Prostate gland (tissue), 2 donors: ENCODE data around the gene CRYGN. TPM values are rescaled to one million over a fixed set of nuclear protein-coding genes. Genes with fewer than 3 reads are reported as not detected.

Experiments used
- DNase-seq: peaks from one replicate; pipeline ENCODE4 v3.0.0-alpha.2; 2019; ENCODE audit warnings: low spot score
- H3K27ac ChIP-seq, 2 donors: fragments of 200-600 bp; sonication (generic); 2 replicates each; pipeline ENCODE4 v1.5.1; 2017 to 2019
- H3K27me3 ChIP-seq: fragments of 200-600 bp; sonication (generic); replicated peaks from 2 replicates; pipeline ENCODE4 v1.5.1; 2019; ENCODE audit not compliant: insufficient read depth
- H3K36me3 ChIP-seq, 2 donors: fragments of 200-600 bp; sonication (generic); 1 replicate in 1 of 2; 2 replicates in 1 of 2; pipeline versions ENCODE4 v1.5.1 to v1.8.1; 2017 to 2019
- H3K4me1 ChIP-seq: fragments of 200-600 bp; sonication (generic); replicated peaks from 2 replicates; pipeline ENCODE4 v1.5.1; 2019
- H3K4me3 ChIP-seq, 2 donors: fragments of 200-600 bp; sonication (generic); 2 replicates each; pipeline ENCODE4 v1.5.1; 2017 to 2019
- H3K9me3 ChIP-seq: fragments of 200-600 bp; sonication (generic); 2 replicates; pipeline ENCODE4 v1.5.1; 2017
- POLR2A ChIP-seq: fragments of 450-650 bp; IDR thresholded peaks from one replicate; pipeline ENCODE4 v1.6.1; 2016; ENCODE audit warnings: antibody characterized with exemption, mild to moderate bottlenecking
- POLR2AphosphoS5 ChIP-seq: sonication (generic); formaldehyde crosslinking; IDR thresholded peaks from one replicate; pipeline ENCODE4 v1.6.1; 2017; ENCODE audit warnings: antibody characterized with exemption
- WGBS: methylation state at CpG from one replicate; pipeline ENCODE4 v1.1.5; 2018; 5-methylcytosine and 5-hydroxymethylcytosine counted together
- intact Hi-C: fragments of 100-400 bp; cut with DNase I; formaldehyde crosslinking; loops from one replicate; pipeline ENCODE4 v1.14.2; 2022
- total RNA-seq, 2 donors: library from RNA; depleted of rRNA; stranded (reverse); fragments of >200 nt; gene quantifications; one replicate each; pipeline ENCODE4 v1.1.0, GENCODE V29; 2016
- TF ChIP-seq, protein P1 (sequence below), 4 experiments: fragments of 200-600 bp in 2 of 4; fragments of 450-650 bp in 2 of 4; sonication (generic) in 2 of 4; IDR thresholded peaks; 1 replicate in 3 of 4; 2 replicates in 1 of 4; pipeline ENCODE4 v1.5.1; 2016 to 2019; ENCODE audit warnings: antibody characterized with exemption in 4 of 4, mild to moderate bottlenecking in 2 of 4, moderate library complexity in 2 of 4

The CRYGN gene
- total RNA-seq, 2 donors from 2014 or later: not detected

DNA sequence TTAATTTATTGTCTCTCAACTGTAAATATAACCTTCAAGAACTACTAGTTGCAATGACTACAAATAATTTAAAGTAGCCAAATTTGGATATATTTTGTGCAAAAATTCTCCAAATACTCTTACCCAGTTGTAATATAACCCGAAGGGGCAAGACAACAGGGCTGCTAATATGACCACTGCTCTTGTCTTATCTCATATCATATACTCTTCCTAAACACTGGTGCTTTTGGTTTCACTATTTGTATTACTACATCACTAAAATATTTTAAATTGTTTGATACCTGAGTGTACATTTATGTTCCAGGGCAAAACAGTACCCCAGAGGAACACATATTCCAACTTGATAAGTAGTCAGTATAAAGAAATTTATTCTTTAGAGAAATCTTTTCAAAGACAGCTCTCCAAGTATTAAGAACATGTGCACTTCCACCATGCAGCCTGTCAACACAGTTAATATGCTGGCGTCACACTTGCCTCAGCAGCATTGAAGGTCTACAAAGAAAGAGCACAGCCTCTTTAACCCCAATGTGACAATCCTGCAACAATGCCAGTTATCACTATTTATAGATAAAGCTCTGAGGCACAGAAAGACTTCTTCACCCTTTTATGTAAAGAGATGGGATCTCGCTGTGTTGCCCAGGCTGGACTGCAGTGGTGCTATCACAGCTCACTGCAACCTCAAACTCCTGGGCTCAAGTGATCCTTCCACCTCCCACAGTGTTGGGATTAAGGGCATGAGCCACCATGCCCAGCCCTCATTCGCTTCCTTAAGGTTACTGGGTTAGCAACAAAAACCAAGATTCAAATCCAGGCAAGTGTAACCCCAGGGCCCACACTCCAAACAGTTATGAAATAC, 41.9 kb upstream of the CRYGN start:
- no peak overlapping the region for H3K27ac ChIP-seq
- 91% methylated on average over 4 of the region's 4 CpGs for WGBS
- intact Hi-C loops: no loop called here

DNA sequence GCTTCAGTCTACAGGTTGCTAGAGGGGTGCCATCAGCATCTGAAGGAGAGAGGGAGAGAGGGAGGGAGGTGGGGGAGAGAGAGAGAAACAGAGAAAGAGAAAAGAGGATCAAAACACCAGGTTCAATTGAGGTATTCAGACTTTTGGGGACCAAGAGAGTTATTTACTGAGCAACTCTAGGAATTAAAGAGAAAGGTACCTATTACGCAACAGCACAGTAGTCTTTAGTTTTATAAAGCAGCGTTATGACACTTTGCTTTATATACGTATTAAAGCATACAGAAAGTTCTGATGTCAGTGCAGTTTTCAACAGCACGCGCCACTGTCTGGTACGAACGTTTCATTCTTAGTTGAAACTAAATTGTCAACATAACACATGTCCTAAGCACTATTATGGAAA, 37.9 kb upstream of the CRYGN start:
- Histone ChIP-seq H3K27ac (no peak overlapping the region), H3K36me3 (no peaks in the 10 kb centered on the region), H3K4me3 (no peak overlapping the region), H3K27me3 (no peaks in the 10 kb centered on the region), H3K9me3 (no peaks in the 10 kb centered on the region), H3K4me1 (no peaks in the 10 kb centered on the region)
- no peak for DNase-seq
- intact Hi-C loops: no loop called here
- no peak for TF ChIP-seq POLR2A
- TF ChIP-seq POLR2AphosphoS5: no peak
- TF ChIP-seq, protein P1, sequence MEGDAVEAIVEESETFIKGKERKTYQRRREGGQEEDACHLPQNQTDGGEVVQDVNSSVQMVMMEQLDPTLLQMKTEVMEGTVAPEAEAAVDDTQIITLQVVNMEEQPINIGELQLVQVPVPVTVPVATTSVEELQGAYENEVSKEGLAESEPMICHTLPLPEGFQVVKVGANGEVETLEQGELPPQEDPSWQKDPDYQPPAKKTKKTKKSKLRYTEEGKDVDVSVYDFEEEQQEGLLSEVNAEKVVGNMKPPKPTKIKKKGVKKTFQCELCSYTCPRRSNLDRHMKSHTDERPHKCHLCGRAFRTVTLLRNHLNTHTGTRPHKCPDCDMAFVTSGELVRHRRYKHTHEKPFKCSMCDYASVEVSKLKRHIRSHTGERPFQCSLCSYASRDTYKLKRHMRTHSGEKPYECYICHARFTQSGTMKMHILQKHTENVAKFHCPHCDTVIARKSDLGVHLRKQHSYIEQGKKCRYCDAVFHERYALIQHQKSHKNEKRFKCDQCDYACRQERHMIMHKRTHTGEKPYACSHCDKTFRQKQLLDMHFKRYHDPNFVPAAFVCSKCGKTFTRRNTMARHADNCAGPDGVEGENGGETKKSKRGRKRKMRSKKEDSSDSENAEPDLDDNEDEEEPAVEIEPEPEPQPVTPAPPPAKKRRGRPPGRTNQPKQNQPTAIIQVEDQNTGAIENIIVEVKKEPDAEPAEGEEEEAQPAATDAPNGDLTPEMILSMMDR (IDR thresholded peaks at IDR 0.05): no peak
- WGBS: 87% methylated on average over 7 of the region's 7 CpGs

More for the DNA sequence above, 41.9 kb upstream of the CRYGN start:
- no peak for DNase-seq
- no peaks in the 10 kb centered on the region for H3K27me3 ChIP-seq
- H3K4me3 ChIP-seq: no peak overlapping the region
- no peaks in the 10 kb centered on the region for H3K4me1 ChIP-seq
- no peaks in the 10 kb centered on the region for H3K9me3 ChIP-seq
- no peaks in the 10 kb centered on the region for H3K36me3 ChIP-seq
- TF ChIP-seq, protein P1 (IDR thresholded peaks at IDR 0.05): no peak

DNA sequence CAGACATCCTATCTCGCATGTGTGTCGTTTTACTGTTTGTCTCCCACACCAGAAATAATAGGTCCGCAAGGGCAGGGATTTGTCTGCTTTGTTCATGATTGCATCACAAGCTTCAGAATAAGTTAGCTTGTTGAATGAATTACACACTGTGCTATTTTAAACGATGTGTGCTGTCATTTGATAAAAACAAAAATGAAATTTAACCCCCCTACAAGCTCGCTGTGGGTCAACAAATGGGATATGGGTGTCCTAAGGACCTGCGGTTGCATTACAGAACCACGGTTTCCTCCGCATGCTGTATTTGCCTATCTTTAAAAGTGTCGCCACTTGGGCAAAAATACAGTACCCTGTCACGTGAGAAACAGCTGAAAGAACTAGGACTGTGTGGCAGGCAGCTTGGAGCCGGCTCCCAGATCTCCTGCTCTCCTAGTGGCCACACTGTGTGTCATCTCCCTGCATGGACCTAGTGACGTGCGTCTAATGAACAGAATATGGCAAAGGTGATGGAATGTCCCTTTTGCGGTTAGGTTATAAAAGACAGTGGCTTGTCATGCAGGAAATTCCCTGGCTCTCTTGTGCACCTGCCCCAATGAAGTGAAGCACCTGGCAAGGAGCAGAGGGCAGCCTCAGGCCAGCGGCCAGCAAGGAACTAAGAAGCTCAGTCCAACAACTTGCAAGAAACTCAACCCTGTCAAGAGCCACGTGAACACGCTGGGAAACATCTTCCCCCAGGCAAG, 32.9 kb upstream of the CRYGN start:
- no peaks in the 10 kb centered on the region for H3K4me1 ChIP-seq
- intact Hi-C loops: no loop called here
- no peaks in the 10 kb centered on the region for H3K9me3 ChIP-seq
- H3K4me3 ChIP-seq: no peak overlapping the region
- TF ChIP-seq POLR2A (no peak), POLR2AphosphoS5 (no peak)
- TF ChIP-seq, protein P1 (IDR thresholded peaks at IDR 0.05): no peak
- H3K36me3 ChIP-seq: no peaks in the 10 kb centered on the region
- 80% methylated on average over 17 of the region's 17 CpGs for WGBS
- no peak for DNase-seq
- H3K27ac ChIP-seq: no peak overlapping the region
- no peaks in the 10 kb centered on the region for H3K27me3 ChIP-seq

DNA sequence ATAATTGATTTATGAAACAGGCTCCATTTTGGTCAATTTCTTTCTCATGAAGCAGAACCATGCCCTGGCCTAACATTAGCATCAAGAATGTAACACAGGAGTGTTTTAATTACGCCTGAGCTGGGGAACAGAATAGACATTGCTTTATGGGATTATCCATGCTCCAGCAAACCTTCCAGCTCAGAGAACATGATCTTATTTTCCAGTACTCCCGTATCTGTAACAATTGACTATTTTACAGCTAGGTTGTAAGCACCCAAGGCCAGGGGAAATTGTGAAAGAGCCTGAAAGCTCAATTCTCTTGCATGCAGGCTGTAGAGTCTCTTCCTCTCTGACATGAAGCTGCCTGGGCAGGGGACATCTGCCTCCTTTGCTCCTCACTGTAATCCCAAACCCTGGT, 30.8 kb upstream of the CRYGN start:
- Histone ChIP-seq H3K27ac (no peak overlapping the region), H3K4me3 (no peak overlapping the region), H3K36me3 (no peaks in the 10 kb centered on the region), H3K27me3 (no peaks in the 10 kb centered on the region), H3K9me3 (no peaks in the 10 kb centered on the region), H3K4me1 (no peaks in the 10 kb centered on the region)
- TF ChIP-seq POLR2AphosphoS5 (no peak), POLR2A (no peak)
- TF ChIP-seq, protein P1 (IDR thresholded peaks at IDR 0.05): no peak
- DNase-seq: no peak
- intact Hi-C loops: no loop called here
- WGBS: 84% methylated on average over 2 of the region's 2 CpGs
